GM13976 (cell line): ENCODE results near the gene UQCC2.

ENCODE experiments used
- DNase-seq: peaks from one replicate; pipeline ENCODE4 v3.0.0; 2012; ENCODE audit warnings: low spot score
- in situ Hi-C: fragments of 300-500 bp; cut with MboI; formaldehyde crosslinking; loops from one replicate; pipeline ENCODE4 v1.12.0; 2022; ENCODE audit warnings: low sequenced_read_pairs, mixed read lengths, inconsistent platforms; ENCODE audit not compliant: unreplicated experiment
- TF ChIP-seq, protein P1 (sequence below): IDR thresholded peaks from 2 replicates; pipeline ENCODE4 v1.5.1; 2012; ENCODE audit warnings: borderline replicate concordance, mild to moderate bottlenecking; ENCODE audit not compliant: insufficient read depth; ENCODE audit errors: extremely low read depth, missing control alignments, control extremely low read depth

Gene UQCC2

DNA sequence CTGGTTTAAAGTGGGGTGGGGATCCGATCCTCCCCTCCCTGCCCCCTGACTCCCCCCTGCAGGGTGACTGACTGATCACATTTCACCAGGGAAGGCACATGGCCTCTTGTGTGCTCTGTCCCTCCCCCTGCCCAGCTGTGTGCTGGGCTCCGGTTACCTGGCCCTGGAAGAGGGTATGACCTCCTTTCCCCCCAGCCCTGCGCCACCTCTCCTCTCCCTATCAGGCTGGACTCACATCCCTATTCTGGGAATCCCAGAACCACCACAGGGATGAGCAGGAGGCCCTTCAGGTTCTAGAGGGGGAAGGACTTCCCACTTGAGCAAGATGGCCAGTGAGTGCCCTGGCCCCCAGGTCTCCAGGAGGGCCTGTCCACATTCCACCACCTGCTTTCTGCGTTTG is 37.3 kb upstream of the UQCC2 start:
- in situ Hi-C loops: no loop called here

GRCh38 chr6:33747823-33748222 is 36.3 kb upstream of the UQCC2 start:
- TF ChIP-seq, protein P1, sequence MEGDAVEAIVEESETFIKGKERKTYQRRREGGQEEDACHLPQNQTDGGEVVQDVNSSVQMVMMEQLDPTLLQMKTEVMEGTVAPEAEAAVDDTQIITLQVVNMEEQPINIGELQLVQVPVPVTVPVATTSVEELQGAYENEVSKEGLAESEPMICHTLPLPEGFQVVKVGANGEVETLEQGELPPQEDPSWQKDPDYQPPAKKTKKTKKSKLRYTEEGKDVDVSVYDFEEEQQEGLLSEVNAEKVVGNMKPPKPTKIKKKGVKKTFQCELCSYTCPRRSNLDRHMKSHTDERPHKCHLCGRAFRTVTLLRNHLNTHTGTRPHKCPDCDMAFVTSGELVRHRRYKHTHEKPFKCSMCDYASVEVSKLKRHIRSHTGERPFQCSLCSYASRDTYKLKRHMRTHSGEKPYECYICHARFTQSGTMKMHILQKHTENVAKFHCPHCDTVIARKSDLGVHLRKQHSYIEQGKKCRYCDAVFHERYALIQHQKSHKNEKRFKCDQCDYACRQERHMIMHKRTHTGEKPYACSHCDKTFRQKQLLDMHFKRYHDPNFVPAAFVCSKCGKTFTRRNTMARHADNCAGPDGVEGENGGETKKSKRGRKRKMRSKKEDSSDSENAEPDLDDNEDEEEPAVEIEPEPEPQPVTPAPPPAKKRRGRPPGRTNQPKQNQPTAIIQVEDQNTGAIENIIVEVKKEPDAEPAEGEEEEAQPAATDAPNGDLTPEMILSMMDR: no peak
- in situ Hi-C loops: no loop called here
- DNase-seq: no peak

More for the DNA sequence above, 37.3 kb upstream of the UQCC2 start:
- DNase-seq: no peak
- TF ChIP-seq, protein P1: no peak

GRCh38 chr6:33746651-33747100 is 35.2 kb upstream of the UQCC2 start, which contains the start of gene IP6K3:
IP6K3 (minus strand) TSS chr6:33746905; CDS start chr6:33735476, 11,429 bp downstream.
- in situ Hi-C loops: no loop called here
- DNase-seq: no peak
- TF ChIP-seq, protein P1: no peak

DNA sequence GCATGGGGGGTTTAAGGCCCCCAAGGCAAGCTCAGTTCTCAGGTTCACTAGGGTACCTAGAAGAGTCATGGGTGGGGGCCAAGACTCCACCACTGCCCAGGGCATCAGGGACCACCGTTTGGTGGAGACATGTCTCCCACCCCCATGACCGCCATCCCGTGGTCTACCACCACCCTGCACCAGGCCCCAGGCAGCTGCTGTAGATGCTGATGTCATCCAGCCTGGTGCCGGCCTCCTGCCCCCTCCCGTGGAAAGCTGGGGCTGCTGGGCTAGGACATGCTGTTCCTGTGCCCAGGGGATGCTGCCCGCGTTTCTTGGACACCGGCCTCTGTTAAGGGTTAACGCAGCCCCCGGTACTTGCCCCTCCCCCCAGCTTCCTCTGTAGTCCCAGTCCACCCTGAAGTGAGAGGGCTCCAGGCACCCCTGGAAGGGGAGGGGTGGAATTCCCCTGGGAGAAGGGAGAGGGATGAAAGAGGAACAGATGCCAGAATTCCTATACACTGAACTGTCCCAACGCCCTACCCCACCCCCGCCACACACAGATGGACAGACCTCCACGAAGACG is 34.6 kb upstream of the UQCC2 start:
- TF ChIP-seq, protein P1: no peak
- no peak for DNase-seq
- in situ Hi-C loops: no loop called here

DNA sequence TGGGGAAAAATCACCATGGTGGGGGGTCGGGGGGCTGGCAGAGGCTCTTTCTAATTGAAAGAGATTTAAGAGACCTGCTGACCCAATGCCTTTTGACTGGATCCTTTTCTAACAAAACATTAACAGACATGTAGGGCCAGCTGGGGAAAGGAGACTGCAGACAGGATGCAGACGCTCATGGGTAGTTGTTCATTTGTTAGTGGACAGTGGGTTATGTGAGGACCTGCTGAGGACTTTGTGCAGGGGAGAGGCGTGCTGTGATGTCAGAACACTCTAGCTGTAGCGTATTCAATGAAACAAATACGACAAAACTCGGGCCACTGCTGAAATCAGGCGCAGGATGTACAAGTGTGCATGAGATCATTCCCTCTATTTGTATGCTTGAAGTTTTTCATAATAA is 34.0 kb upstream of the UQCC2 start:
- in situ Hi-C loops: no loop called here
- TF ChIP-seq, protein P1: no peak
- no peak for DNase-seq

GRCh38 chr6:33744895-33745546 is 33.5 kb upstream of the UQCC2 start:
- in situ Hi-C loops: no loop called here
- no peak for DNase-seq
- TF ChIP-seq, protein P1: no peak
